CD4-positive, CD25-positive, alpha-beta regulatory T cell (primary cell): ENCODE data around the gene WASF2. TPM values are rescaled to one million over a fixed set of nuclear protein-coding genes. Genes with fewer than 3 reads are reported as not detected.

ENCODE experiments used
- ATAC-seq, 2 donors: fragments of 150-1000 bp; cut with Tn5 transposase; one replicate each; pipeline ENCODE4 v1.10.0; 2021; ENCODE audit warnings: low read depth in 2 of 2, moderate number of reproducible peaks in 2 of 2, moderate library complexity in 1 of 2
- DNase-seq, 3 donors: peaks; one replicate each; pipeline versions ENCODE4 v3.0.0 to v3.0.0-alpha.2; 2012 to 2022; ENCODE audit warnings: mixed read lengths in 1 of 3
- H3K27ac ChIP-seq: one replicate; pipeline ENCODE4 v1.7.0; 2013; ENCODE audit warnings: mild to moderate bottlenecking, low read length; ENCODE audit not compliant: insufficient read depth, poor library complexity, severe bottlenecking
- H3K27me3 ChIP-seq: one replicate; pipeline ENCODE4 v1.7.0; 2013; ENCODE audit warnings: low read length; ENCODE audit not compliant: control insufficient read depth, insufficient read depth
- H3K36me3 ChIP-seq: one replicate; pipeline ENCODE4 v1.7.0; 2013; ENCODE audit warnings: mild to moderate bottlenecking, low read length, moderate library complexity; ENCODE audit not compliant: control insufficient read depth, insufficient read depth
- H3K4me1 ChIP-seq: 2 replicates; pipeline ENCODE4 v1.7.0; 2013; ENCODE audit warnings: mild to moderate bottlenecking, low read length; ENCODE audit not compliant: insufficient read depth, control insufficient read depth, poor library complexity, severe bottlenecking
- H3K4me3 ChIP-seq: one replicate; pipeline ENCODE4 v1.7.0; 2013; ENCODE audit warnings: low read depth, mild to moderate bottlenecking, low read length, moderate library complexity
- H3K9me3 ChIP-seq, 2 experiments: 1 replicate in 1 of 2; 2 replicates in 1 of 2; pipeline ENCODE4 v1.7.0; 2013; ENCODE audit warnings: low read length in 2 of 2, mild to moderate bottlenecking in 1 of 2, moderate library complexity in 1 of 2; ENCODE audit not compliant: control insufficient read depth in 2 of 2
- H3K27ac Mint-ChIP-seq, 3 donors: one replicate each; pipeline ENCODE4 v1.8.0; 2020 to 2022; ENCODE audit warnings: mild to moderate bottlenecking in 3 of 3, mixed read lengths in 3 of 3, moderate library complexity in 2 of 3
- H3K27me3 Mint-ChIP-seq: one replicate; pipeline ENCODE4 v1.8.0; 2022; ENCODE audit warnings: mild to moderate bottlenecking, mixed read lengths
- H3K36me3 Mint-ChIP-seq: one replicate; pipeline ENCODE4 v1.8.0; 2020; ENCODE audit warnings: mixed read lengths
- H3K4me1 Mint-ChIP-seq, 4 donors: one replicate each; pipeline ENCODE4 v1.8.0; 2020 to 2022; ENCODE audit warnings: mixed read lengths in 4 of 4, mild to moderate bottlenecking in 1 of 4
- H3K4me3 Mint-ChIP-seq, 4 donors: one replicate each; pipeline ENCODE4 v1.8.0; 2020 to 2022; ENCODE audit warnings: mild to moderate bottlenecking in 4 of 4, mixed read lengths in 4 of 4, moderate library complexity in 3 of 4
- H3K9me3 Mint-ChIP-seq, 7 donors: one replicate each; pipeline ENCODE4 v1.8.0; 2020 to 2022; ENCODE audit warnings: mixed read lengths in 7 of 7, mild to moderate bottlenecking in 3 of 7, moderate library complexity in 2 of 7
- polyA plus RNA-seq, 4 donors: library from polyadenylated mRNA; unstranded; fragments of 300-500 nt; fragmentation: Illumina TruSeq; gene quantifications; one replicate each; pipeline ENCODE4 v1.2.3, GENCODE V29; 2021
- total RNA-seq: library from RNA; stranded (reverse); gene quantifications from one replicate; pipeline ENCODE4 v1.2.3, GENCODE V29; 2022

WASF2 gene
- total and polyA plus RNA-seq, 5 donors from 2014 or later = 55.3 to 175 (median 67.0) TPM

DNA sequence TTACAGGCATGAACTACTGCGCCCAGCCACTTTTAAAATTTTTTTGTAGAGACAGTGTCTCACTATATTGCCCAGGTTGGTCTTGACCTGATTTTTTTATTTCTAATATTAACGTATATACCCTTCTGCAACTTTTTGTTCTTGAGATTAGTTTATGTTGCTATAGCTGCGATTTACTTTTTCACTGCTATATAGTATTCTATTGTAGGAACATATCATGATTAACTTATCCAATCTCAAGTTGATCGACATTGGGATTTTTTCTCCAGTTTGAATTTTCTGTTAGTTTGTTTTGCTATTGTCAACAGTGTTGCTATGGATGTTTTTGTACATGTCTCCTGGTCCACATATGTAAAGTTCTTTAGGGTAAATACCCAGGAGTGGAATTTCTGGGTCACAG is 35.4 kb downstream of the WASF2 start:
- Mint-ChIP-seq H3K4me1 (peaks cover 15 to 59% (median 40%) of the 10 kb centered on the region in 4 donors), H3K27me3 (no peaks in the 10 kb centered on the region), H3K9me3 (no peaks in the 10 kb centered on the region), H3K4me3 (peak overlapping the region in 2 of 4 donors; percentile 3 to 65), H3K27ac (peak overlapping the region; percentile 72 to 94 (median 77)), H3K36me3 (peaks cover 1% of the 10 kb centered on the region)
- Histone ChIP-seq H3K9me3 (no peaks in the 10 kb centered on the region), H3K36me3 (no peaks in the 10 kb centered on the region), H3K4me3 (no peak overlapping the region), H3K27ac (peak overlapping the region; percentile 56), H3K4me1 (peaks cover 40% of the 10 kb centered on the region), H3K27me3 (no peaks in the 10 kb centered on the region)
- no peak for ATAC-seq
- DNase-seq = no peak

DNA sequence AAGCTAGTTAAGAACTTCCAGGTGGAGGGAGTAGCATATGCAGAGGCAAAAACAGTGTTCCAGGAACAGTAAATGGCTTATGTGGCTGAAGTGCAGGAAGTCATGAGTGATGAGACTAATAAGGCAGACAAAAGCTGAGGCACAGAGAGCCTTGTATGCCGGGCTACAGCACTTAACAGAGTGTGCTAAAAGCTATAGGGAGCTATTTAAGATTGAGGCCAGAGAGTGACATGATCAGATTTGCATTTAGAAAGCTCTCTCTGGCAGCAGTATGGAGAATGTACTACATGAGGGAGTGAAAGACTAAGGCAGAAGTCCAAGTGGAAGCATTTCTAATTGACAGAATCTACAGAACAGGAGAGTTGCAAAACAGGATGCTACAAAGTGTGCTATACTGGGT is 38.6 kb downstream of the WASF2 start:
- Histone ChIP-seq H3K27me3 (no peaks in the 10 kb centered on the region), H3K27ac (peak overlapping the region; percentile 55), H3K4me1 (peaks cover 41% of the 10 kb centered on the region), H3K36me3 (peaks cover 6% of the 10 kb centered on the region), H3K9me3 (no peaks in the 10 kb centered on the region), H3K4me3 (peak overlapping the region; percentile 46)
- peaks cover 22 to 72% (median 48%) of the 10 kb centered on the region in 4 donors for H3K4me1 Mint-ChIP-seq
- DNase-seq (no peak), ATAC-seq (peak in 1 of 2 donors; percentile 17)
- no peaks in the 10 kb centered on the region for H3K27me3 Mint-ChIP-seq
- peaks cover 18% of the 10 kb centered on the region for H3K36me3 Mint-ChIP-seq
- H3K4me3 Mint-ChIP-seq = peak overlapping the region in 2 of 4 donors; percentile 1 to 39
- peak overlapping the region; percentile 17 to 66 (median 32) for H3K27ac Mint-ChIP-seq
- peaks cover 0 to 1% (median 0%) of the 10 kb centered on the region in 7 donors for H3K9me3 Mint-ChIP-seq

DNA sequence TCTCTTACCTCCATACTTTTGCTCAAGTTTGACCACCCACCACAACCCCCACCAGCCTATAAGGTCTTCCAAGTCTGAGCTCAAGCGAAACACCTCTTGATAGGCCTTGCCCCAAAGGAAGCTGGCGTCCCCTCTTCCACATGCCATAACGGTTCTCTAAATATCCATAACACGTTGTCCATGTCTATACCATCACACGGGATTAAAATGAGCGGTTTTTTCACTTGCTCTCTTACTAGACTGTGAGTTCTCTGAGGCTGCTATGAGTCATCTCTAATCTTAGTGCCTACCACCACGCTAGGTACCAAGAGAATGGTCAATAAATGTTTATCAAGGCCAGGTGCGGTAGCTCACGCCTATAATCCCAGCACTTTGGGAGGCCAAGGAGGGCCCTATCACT is 41.0 kb downstream of the WASF2 start:
- Mint-ChIP-seq H3K27me3 (no peaks in the 10 kb centered on the region), H3K9me3 (peaks cover 0 to 1% (median 0%) of the 10 kb centered on the region in 7 donors), H3K27ac (peak overlapping the region in 1 of 3 donors; percentile 26), H3K4me1 (peaks cover 30 to 70% (median 49%) of the 10 kb centered on the region in 4 donors), H3K36me3 (peaks cover 18% of the 10 kb centered on the region), H3K4me3 (no peak overlapping the region)
- H3K27me3 ChIP-seq = no peaks in the 10 kb centered on the region
- H3K4me1 ChIP-seq = peaks cover 33% of the 10 kb centered on the region
- ATAC-seq = no peak
- no peaks in the 10 kb centered on the region for H3K9me3 ChIP-seq
- H3K36me3 ChIP-seq = peaks cover 6% of the 10 kb centered on the region
- no peak overlapping the region for H3K4me3 ChIP-seq
- no peak for DNase-seq
- H3K27ac ChIP-seq = no peak overlapping the region

DNA sequence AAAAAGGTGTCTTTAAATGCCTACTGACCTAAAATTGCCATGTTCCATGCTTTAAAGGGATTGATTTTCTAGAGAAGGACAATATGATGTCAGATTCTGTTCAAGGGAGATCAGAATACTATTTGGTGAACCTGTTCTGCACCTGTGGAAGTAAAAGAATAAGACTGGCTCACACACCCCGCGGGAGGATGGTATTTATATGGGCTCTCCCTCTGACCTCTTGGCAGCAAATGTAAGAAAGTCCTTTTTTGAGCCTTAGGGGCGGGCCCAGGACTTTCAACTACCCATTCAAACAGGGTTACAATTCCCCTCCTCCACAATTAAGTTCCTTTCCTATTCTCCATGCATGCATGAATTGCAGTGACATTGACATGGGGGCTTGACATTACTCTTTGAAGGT is 42.1 kb downstream of the WASF2 start:
- no peak for ATAC-seq
- Histone ChIP-seq H3K36me3 (peaks cover 6% of the 10 kb centered on the region), H3K27ac (no peak overlapping the region), H3K4me1 (peaks cover 31% of the 10 kb centered on the region), H3K4me3 (no peak overlapping the region), H3K9me3 (no peaks in the 10 kb centered on the region), H3K27me3 (no peaks in the 10 kb centered on the region)
- no peaks in the 10 kb centered on the region for H3K27me3 Mint-ChIP-seq
- no peak for DNase-seq
- peaks cover 0 to 1% (median 0%) of the 10 kb centered on the region in 7 donors for H3K9me3 Mint-ChIP-seq
- no peak overlapping the region for H3K4me3 Mint-ChIP-seq
- H3K4me1 Mint-ChIP-seq = peaks cover 26 to 68% (median 46%) of the 10 kb centered on the region in 4 donors
- peak overlapping the region in 1 of 3 donors; percentile 31 for H3K27ac Mint-ChIP-seq
- peaks cover 18% of the 10 kb centered on the region for H3K36me3 Mint-ChIP-seq

DNA sequence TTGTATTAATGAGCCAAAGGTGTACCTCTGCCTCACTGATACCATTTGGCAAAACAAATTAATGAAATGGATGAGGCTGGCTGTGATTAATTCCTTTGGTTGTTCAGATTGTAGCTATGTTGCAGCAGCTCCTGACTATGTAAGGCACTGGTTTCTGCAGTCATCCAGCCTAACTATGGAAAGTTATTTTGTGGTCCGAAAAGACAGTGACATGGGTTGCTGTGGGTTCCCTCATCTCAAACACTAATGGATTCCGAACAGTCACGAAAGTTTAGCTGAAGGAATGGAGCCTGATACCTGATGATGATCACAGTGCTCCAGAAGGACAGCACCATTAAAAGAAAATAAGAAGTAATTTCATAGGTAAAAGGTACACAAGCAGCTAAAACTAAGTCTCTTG is 42.6 kb downstream of the WASF2 start:
- H3K27me3 ChIP-seq = no peaks in the 10 kb centered on the region
- DNase-seq (no peak), ATAC-seq (no peak)
- H3K9me3 ChIP-seq = no peaks in the 10 kb centered on the region
- H3K4me1 Mint-ChIP-seq = peaks cover 26 to 68% (median 46%) of the 10 kb centered on the region in 4 donors
- peaks cover 0 to 1% (median 0%) of the 10 kb centered on the region in 7 donors for H3K9me3 Mint-ChIP-seq
- H3K4me3 ChIP-seq = no peak overlapping the region
- no peak overlapping the region for H3K27ac ChIP-seq
- H3K27ac Mint-ChIP-seq = peak overlapping the region in 1 of 3 donors; percentile 17
- H3K4me1 ChIP-seq = peaks cover 31% of the 10 kb centered on the region
- H3K36me3 ChIP-seq = peaks cover 6% of the 10 kb centered on the region
- no peaks in the 10 kb centered on the region for H3K27me3 Mint-ChIP-seq
- no peak overlapping the region for H3K4me3 Mint-ChIP-seq
- peaks cover 18% of the 10 kb centered on the region for H3K36me3 Mint-ChIP-seq

DNA sequence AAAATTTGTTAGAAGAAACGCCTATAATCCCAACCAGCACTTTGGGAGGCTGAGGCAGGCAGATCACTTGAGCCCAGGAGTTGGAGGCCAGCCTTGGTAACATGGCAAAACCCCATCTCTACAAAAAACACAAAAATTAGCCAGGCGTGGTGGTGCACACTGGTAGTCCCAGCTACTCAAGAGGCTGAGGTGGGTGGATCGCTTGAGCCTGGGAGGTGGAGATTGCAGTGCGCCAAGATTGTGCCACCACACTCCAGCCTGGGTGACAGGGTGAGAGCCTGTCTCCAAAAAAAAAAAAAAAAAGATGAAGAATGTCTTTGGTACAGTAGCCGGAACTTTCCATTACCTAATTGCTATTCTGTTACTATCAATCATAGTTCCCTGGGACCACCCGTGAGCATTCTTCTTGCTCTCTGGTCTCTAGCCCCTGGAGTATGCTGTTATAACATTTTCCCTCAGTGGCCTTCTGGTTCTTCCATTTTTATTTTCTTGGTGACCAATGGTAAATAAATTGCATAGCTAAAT is 43.4 kb downstream of the WASF2 start:
- Mint-ChIP-seq H3K27ac (no peak overlapping the region), H3K36me3 (peaks cover 18% of the 10 kb centered on the region), H3K9me3 (peaks cover 0 to 1% (median 0%) of the 10 kb centered on the region in 7 donors), H3K4me3 (peak overlapping the region in 1 of 4 donors; percentile 38), H3K4me1 (peaks cover 22 to 64% (median 45%) of the 10 kb centered on the region in 4 donors), H3K27me3 (no peaks in the 10 kb centered on the region)
- DNase-seq (no peak), ATAC-seq (no peak)
- Histone ChIP-seq H3K36me3 (peaks cover 6% of the 10 kb centered on the region), H3K4me1 (peaks cover 27% of the 10 kb centered on the region), H3K27me3 (no peaks in the 10 kb centered on the region), H3K27ac (no peak overlapping the region), H3K9me3 (no peaks in the 10 kb centered on the region), H3K4me3 (no peak overlapping the region)

DNA sequence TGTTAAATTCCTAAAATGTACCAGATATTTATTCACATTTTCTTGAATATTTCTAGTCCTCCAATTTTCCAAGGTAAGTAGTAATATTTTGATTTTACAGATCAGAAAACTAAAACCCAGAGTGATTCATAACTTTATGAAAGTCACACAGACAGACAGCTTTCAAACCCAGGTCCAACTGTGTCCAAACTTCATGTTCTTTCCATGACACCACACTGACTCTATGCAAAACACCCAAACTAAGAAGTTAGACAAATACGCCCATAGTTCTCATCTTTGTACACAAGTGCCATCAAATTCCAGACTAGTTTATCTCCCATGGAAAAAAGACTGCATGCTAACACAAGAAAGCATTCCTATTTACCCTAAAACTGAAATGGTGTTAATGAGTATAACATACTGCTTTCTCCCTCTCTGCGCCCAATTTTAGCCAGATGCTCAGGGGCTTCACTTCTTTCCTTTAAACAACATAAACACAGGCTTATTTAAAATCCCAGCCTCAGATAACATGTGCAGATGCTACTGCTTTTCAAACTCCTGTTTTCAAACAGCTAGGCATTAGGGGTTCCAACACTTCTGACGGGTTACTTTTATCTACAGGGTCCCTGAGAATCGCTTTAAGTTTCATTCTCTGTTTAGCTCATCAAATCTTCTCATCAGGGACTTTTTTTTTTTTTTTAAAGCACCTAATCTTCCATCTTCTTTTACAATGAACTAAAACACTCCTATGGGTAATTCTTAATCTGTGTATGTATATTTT is 44.6 kb downstream of the WASF2 start:
- Mint-ChIP-seq H3K4me1 (peaks cover 15 to 62% (median 38%) of the 10 kb centered on the region in 4 donors), H3K27me3 (no peaks in the 10 kb centered on the region), H3K9me3 (peaks cover 0 to 1% (median 0%) of the 10 kb centered on the region in 7 donors), H3K27ac (peak overlapping the region; percentile 72 to 84 (median 82)), H3K36me3 (peaks cover 18% of the 10 kb centered on the region), H3K4me3 (peak overlapping the region; percentile 33 to 90 (median 72))
- ATAC-seq = peak; percentile 18 to 57
- Histone ChIP-seq H3K36me3 (peaks cover 6% of the 10 kb centered on the region), H3K4me1 (peaks cover 16% of the 10 kb centered on the region), H3K9me3 (no peaks in the 10 kb centered on the region), H3K4me3 (peak overlapping the region; percentile 63), H3K27me3 (no peaks in the 10 kb centered on the region), H3K27ac (peak overlapping the region; percentile 62)
- DNase-seq = peak in 2 of 3 donors; percentile 22 to 63
